ENCODE data around the gene MT2A.
"Not testable (repeated sequence)": the region's sequence is repeated elsewhere in the genome, so short reads cannot be mapped to it uniquely, and the experiment has no call there.

Gene MT2A

DNA sequence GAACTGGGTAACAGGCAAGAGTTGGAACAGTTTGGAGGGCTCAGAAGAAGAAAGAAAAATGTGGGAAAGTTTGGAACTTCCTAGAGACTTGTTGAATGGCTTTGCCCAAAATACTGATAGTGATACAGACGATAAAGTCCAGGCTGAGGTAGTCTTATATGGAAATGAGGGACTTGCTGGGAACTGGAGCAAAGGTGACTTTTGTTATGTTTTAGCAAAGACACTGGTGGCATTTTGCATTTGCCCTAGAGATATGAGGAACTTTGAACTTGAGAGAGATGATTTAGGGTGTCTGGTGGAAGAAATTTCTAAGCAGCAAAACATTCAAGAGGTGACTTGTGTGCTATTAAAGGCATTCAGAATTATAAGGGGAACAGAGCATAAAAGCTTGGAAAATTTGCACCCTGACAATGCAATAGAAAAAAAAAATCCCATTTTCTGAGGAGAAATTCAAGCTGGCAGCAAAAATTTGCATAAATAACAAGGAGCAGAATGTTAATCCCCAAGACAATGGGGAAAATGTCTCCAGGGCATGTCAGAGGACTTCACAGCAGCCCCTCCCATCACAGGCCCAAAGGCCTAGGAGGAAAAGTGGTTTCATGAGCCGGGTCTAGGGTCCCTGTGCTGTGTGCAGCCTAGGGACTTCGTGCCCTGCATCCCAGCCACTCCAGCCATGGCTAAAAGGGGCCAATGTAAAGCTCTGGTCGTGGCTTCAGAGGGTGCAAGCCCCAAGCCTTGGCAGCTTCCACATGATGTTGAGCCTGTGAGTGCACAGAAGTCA lies 13.5 kb downstream of the MT2A start:
- DNase-seq (ENCODE audit: low read depth in 2 of 2), result not testable (repeated sequence)

DNA sequence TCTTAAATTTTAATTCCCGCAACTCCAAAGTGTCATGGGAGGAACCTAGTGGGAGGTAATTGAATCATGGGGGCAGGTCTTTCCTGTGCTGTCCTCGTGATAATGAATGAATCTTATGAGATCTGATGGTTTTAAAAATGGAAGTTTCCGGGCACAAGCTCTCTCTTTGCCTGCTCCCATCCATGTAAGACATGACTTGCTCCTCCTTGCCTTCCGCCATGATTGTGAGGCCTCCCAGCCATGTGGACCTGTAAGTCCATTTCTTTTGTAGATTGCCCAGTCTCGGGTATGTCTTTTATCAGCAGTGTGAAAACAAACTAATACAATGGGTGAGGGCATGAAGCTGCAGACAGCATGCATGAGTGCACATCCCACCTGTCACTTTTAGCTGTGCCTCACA lies 14.8 kb downstream of the MT2A start:
- DNase-seq (ENCODE audit: low read depth in 2 of 2), result not testable (repeated sequence)

DNA sequence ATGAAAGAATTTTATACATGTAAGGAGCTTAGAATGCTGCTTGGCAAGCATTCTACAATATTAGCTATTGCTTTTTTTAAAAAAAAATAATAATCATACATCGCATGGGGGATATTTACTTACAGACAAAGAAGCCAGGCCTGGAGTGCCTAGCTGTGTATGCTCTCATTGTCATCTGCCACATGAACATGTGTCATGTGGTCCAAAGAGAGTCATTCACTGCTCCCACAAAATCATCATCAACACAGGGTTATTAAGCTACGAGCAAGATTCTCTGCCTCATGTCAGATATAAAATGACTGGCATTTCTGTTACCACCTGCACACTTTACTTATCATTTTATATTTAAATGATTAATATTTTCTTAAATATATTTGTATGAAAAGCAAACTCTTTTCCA lies 15.3 kb downstream of the MT2A start:
- no peak for DNase-seq (ENCODE audit: low read depth in 2 of 2)

DNA sequence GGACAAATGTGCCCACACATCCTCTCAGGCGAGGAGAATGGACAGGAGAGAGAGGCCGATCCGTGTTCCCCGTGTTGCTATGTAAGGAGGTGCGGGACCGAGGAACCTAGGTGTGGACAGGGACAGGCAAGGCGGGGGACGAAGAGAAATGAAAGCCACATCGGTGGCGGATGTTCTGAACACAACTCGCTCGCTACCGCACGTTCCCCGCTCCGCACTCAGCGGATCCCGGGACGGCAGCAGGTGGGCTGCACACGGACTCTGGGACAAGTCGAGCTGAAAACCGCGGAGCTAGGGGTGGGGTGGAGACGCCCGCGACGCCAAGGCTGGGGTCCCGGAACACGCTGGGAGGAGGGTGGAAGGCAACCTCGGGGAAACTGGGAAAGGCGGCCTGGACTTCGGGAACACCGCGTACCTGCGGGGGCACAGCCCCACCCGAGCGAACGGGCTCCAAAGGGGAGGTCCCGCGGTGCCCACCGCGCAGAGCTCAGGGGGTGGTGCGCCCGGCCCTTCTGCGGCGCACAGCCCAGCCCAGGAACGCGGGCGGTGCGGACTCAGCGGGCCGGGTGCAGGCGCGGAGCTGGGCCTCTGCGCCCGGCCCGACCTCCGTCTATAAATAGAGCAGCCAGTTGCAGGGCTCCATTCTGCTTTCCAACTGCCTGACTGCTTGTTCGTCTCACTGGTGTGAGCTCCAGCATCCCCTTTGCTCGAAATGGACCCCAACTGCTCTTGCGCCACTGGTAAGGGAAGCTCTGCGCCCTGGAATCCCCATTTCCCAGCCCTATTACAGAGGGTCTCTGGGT lies 17.0 kb downstream of the MT2A start, which contains the start of gene MT1E:
Gene MT1E, plus strand, starts transcription at position 642 of the 803 bp plus-strand sequence. Its CDS starts 71 bp downstream, at position 713.
- DNase-seq (ENCODE audit: low read depth in 2 of 2), result peak; percentile 50 to 58

DNA sequence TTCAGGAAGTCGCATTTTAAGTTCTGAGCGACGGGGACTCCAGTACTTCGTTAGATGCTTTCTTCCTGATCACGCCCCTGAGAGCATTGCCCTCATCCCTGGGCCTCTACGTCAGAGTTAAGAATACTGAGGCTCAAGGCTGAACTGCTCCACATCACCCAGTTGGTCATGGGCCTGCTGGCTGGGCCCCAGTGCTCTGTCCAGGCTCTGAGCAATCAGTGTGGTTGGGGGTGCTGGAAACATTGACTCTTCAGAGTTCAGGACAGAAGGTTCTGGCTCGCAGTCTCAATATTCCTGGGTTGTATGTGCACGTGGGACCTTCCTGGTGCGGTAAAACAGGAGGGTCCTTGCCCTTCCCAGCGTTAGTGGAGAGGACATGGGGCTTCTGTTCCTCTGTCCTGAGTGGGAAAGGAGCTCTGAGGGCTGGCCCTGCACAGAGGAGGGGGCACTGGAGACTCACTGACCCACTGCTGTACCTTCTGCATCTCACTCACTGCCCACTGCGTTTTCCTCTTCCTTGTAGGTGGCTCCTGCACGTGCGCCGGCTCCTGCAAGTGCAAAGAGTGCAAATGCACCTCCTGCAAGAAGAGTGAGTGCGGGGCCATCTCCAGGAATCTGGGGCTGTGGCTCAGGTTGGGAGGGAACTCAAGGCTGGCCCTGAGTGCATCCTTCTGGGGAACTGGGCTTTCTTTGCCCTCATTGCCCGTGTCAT lies 17.7 kb downstream of the MT2A start:
- DNase-seq (ENCODE audit: low read depth in 2 of 2), result no peak

DNA sequence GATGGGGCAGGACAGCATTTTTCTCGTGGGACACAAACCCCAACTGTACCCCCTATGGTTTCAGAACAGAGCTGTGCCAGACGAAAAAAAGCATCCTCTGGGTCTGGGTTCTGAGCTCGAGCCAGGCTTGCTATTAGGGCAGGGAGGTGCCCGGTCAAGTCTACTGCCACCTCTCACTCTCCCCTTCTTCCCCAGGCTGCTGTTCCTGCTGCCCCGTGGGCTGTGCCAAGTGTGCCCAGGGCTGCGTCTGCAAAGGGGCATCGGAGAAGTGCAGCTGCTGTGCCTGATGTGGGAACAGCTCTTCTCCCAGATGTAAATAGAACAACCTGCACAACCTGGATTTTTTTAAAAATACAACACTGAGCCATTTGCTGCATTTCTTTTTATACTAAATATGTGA lies 18.3 kb downstream of the MT2A start:
- DNase-seq (ENCODE audit: low read depth in 2 of 2), result no peak

DNA sequence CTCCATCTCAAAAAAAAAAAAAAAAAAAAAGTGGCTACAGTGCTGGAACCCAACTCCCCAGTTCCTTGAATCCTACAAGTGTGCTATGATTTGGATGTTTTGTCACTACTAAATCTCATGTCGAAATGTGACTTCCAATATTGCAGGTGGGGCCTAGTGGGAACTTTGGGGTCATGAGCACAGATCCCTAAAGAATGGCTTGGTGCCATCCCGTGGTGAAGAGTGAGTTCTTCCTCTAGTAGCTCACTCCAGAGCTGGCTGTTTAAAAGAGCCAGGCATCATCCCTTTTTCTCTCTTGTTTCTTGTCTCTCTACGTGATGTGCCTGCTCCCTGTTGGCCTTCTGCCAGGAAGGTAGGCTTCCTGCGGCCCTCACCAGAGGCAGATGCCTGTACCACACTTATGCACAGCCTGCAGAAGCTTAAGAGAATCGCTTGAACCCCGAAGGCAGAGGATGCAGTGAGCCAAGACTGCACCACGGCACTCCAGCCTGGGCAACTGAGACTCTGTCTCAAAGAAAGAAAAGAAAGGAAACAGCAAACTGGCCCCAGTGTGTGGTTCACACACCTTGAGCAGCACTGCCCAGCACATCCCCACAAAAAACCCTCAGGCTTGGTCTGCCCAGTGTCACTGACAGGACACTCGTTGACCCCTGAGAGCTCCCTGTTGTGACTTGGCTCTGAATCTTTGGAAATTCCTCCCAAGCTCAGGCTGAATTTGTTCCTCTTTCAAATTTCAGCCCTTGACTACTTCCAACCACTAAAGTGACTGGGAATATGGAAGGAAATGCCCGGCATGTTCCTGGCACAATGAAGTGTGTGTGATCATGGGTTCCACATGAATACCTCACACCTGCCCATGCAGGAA lies 20.3 kb downstream of the MT2A start:
- no peak for DNase-seq (ENCODE audit: low read depth in 2 of 2)

DNA sequence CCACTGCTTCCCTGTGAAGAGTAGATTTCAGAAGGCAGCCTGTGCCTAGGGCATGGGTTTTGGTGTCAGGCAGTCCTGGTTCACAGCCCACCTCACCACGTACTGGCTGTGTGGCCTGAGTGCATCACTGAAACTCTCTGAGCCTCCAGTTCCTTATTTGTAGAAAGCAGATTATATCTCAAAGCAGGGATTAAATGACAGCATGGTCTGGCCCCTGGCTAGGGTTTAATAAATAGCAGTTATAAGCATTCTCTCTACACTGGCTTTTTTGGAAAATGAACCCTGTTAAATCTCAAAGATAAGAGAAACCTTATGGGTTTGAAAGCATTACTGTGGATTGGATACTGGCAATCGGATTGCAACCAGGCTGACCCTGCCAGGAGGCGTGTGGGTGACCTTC lies 21.1 kb downstream of the MT2A start:
- no peak for DNase-seq (ENCODE audit: low read depth in 2 of 2)

DNA sequence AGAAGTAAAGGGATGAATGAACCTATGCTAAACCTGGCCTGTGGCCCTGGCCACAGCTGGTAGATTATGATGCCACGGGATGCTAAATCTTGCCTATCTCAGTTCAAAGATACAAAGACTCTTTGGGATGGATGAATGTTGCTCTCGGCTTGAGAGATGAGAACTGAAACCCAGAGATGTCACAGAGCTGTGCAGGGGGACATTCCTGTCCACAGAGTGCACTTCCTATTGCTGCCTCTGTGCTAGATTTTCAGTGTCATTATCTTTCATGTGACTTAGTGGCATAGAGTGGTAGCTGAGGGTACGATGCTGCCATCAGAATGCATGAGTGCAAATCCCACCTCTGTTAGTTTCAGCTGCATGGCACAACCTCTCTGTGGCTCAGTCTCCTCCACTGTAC lies 21.8 kb downstream of the MT2A start:
- no peak for DNase-seq (ENCODE audit: low read depth in 2 of 2)

DNA sequence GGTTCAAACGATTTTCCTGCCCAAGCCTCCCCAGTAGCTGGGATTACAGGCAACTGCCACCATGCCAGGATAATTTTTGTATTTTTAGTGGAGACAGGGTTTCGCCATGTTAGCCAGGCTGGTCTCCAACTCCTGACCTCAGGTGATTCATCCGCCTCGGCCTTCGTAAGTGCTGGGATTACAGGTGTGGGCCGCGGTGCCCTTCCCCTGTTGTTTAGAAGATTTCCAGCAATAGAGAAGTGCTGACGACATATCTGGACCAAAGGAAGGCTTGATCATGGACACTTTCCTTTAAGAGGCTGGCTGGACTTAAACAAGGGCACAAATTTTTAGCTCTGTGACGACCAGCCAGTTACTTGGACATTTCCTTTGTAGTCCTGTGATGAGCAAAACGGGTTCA lies 22.8 kb downstream of the MT2A start:
- no peak for DNase-seq (ENCODE audit: low read depth in 2 of 2)

DNA sequence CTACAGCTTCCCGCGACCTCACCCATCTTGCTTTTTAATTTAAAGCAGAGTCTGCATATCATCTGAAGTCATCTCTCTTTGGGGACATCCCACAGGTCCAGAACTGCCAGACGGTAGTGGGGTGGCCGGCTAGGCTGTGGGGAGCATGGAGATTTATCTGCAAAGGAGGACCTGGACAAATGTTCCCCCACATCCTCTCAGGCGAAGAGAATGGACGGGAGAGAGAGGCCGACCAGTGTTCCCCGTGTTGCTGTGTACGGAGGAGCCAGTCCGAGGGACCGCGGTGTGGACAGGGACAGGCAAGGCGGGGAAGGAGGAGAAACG lies 23.4 kb downstream of the MT2A start:
- no peak for DNase-seq (ENCODE audit: low read depth in 2 of 2)

DNA sequence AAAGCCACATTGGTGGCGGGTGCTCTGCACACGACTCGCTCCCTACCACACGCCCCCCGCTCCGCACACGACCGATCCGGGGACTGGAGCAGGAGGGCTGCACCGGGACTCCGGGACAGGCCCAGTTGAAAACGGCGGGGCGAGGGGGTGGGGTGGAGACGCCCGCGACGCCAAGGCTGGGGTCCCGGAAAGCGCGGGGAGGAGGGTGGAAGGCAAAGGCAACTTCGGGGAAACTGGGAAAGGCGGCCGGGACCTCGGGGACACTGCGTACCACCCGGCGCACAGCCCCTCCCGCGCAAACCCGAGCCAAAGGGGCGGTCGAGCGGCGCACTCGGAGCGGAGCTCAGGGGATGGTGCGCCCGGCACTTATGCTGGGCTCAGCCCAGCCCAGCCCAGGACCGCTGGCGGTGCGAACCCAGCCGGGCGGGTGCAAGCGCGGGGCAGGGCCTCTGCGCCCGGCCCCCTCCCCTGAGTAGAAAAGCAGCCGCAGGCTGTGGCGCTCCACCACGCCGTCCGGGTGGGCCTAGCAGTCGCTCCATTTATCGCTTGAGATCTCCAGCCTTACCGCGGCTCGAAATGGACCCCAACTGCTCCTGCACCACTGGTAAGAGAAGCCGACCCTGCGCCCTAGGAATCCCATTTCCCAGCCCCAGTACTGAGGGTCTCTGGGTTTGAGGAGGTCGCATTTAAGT lies 23.9 kb downstream of the MT2A start, which contains the start of gene MT1M:
Gene MT1M, plus strand, starts transcription at position 504 of the 692 bp plus-strand sequence. Its CDS starts 73 bp downstream, at position 577.
- no peak for DNase-seq (ENCODE audit: low read depth in 2 of 2)

DNA sequence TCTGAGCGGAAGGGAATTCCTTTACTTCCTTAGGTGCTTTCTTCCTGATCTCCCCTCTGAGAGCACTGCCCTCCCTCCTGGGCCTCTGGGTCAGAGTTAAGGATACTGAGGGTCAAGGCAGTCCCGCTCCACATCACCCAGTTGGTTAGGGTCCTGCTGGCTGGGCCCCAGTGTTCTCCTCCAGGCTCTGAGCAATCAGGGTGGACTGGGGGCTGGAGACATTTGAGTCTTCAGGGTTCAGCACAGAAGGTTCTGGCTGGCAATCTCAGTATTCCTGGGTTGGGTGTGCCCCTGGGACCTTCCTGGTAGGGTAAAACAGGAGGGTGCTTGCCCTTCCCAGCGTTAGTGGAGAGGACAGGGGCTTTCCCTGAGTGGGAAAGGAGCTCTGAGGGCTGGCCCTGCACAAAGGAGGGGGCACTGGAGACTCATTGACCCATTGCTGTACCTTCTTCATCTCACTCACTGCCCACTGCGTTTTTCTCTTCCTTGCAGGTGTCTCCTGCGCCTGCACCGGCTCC lies 24.5 kb downstream of the MT2A start:
- DNase-seq (ENCODE audit: low read depth in 2 of 2), result no peak

DNA sequence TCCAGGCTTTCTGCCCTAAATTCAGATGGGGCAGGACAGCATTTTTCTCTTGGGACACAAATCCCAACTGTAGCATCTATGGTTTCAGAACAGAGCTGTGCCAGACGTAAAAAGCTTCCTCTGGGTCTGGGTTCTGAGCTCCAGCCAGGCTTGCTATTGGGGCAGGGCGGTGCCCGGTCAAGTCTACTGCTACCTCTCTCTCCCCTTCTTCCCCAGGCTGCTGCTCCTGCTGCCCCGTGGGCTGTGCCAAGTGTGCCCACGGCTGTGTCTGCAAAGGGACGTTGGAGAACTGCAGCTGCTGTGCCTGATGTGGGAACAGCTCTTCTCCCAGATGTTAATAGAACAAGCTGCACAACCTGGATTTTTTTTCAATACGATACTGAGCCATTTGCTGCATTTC lies 25.2 kb downstream of the MT2A start:
- DNase-seq (ENCODE audit: low read depth in 2 of 2), result no peak

DNA sequence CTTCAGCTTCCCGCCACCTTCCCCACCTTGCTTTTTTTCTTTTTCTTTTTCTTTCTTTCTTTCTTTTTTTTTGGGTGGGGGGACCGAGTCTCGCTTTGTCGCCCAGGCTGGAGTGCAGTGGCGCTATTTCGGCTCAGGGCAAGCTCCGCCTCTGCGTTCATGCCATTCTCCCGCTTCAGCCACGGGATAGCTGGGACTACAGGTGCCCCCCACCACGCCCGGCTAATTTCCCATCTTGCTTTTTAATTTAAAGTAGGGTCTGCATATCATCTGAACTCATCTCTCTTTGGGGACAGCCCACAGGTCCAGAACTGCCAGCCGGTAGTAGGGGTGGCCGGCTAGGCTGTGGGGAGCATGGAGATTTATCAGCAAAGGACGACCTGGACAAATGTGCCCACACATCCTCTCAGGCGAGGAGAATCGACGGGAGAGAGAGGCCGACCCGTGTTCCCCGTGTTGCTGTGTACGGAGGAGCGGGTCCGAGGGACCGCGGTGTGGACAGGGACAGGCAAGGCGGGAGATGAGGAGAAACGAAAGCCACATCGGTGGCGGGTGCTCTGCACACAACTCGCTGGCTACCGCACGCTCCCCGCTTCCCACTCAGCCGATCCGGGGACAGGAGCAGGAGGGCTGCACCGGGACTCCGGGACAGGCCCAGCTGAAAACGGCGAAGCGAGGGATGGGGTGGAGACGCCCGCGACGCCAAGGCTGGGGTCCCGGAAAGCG lies 26.5 kb downstream of the MT2A start:
- no peak for DNase-seq (ENCODE audit: low read depth in 2 of 2)

DNA sequence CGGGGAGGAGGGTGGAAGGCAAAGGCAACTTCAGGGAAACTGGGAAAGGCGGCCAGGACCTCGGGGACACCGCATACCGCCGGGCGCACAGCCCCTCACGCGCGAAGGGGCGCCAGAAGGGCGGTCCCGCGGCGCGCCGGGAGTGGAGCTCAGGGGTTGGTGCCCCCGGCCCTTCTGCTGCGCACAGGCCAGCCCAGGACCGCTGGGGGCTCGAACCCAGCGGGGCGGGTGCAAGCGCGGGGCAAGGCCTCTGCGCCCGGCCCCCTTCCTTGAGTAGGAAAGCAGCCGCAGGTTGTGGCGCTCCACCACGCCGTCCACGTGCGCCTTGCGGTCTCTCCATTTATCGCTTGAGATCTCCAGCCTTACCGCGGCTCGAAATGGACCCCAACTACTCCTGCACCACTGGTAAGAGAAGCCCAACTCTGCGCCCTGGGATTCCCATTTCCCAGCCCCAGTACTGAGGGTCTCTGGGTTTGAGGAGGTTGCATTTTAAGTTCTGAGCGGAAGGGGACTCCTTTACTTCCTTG lies 27.1 kb downstream of the MT2A start:
- DNase-seq (ENCODE audit: low read depth in 2 of 2), result no peak

DNA sequence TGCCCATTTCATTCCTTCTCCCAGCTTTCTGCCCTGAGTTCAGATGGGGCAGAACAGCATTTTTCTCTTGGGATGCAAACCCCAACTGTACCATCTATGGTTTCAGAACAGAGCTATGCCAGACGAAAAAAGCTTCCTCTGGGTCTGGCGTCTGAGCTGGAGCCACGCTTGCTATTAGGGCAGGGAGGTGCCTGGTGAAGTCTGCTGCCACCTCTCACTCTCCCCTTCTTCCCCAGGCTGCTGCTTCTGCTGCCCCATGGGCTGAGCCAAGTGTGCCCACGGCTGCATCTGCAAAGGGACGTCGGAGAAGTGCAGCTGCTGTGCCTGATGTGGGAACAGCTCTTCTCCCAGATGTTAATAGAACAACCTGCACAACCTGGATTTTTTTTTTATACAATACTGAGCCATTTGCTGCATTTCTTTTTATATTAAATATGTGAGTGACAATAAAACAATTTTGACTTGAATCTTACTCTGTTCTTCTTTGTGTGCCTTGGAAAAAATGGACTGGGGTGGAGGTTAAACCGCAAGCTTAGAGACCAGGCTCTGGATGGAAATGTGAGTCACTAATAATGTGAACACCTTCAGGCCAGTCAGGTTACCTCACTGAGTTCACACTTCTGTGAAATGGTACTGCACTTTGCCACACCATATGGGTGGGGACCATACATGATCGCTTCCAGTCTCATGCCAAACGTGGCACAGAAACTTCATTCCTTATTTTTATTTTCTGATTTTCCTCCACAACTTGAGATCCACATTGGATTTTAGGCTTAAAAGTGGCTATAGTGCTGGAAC lies 28.4 kb downstream of the MT2A start:
- DNase-seq (ENCODE audit: low read depth in 2 of 2), result no peak

DNA sequence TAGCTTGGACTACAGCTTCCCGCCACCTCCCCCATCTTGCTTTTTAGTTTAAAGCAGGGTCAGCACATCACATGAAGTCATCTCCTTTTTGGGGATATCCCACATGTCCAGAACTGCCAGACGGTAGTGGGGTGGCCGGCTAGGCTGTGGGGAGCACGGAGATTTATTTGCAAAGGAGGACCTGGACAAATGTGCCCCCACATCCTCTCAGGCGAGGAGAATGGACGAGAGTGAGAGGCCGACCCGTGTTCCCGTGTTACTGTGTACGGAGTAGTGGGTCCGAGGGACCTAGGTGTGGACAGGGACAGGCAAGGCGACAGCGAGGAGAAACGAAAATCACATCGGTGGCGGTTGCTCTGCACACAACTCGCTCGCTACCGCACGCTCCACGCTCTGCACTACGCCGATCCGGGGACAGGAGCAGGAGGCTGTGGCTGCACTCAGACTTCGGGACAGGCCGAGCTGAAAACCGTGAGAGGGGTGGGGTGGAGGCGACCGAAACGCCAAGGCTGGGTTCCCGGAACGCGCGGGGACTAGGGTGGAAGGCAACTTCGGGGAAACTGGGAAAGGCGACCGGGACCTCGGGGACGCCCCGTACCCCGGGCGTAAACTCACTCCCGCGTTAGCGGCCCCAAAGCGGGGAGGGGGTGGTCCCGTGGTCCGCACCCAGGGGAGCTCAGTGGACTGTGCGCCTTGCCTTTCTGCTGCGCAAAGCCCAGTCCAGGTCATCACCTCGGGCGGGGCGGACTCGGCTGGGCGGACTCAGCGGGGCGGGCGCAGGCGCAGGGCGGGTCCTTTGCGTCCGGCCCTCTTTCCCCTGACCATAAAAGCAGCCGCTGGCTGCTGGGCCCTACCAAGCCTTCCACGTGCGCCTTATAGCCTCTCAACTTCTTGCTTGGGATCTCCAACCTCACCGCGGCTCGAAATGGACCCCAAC lies 29.7 kb downstream of the MT2A start, which contains the start of gene MT1A:
Gene MT1A, plus strand, starts transcription at position 853 of the 937 bp plus-strand sequence. Its CDS starts 73 bp downstream, at position 926.
- no peak for DNase-seq (ENCODE audit: low read depth in 2 of 2)
